Measurements from ENCODE around the gene ELAVL3.
"Not testable (repeated sequence)": the region's sequence is repeated elsewhere in the genome, so short reads cannot be mapped to it uniquely, and the experiment has no call there.

ELAVL3 gene

GRCh38 chr19:11482384-11483050, 1.7 kb upstream of the ELAVL3 start:
- no peaks in the 10 kb centered on the region for H3K36me3 ChIP-seq (ENCODE audit: control insufficient read depth, insufficient read depth, low read length)
- H3K4me3 ChIP-seq (ENCODE audit: low read length), result no peak overlapping the region
- no peak overlapping the region for H3K9ac ChIP-seq (ENCODE audit: low read length)
- peaks cover 33% of the 10 kb centered on the region for H3K27me3 ChIP-seq (ENCODE audit: control insufficient read depth, insufficient read depth, low read length)
- H3K4me1 ChIP-seq (ENCODE audit: control insufficient read depth, insufficient read depth, low read length), result peaks cover 22% of the 10 kb centered on the region
- H3K9me3 ChIP-seq (ENCODE audit: control insufficient read depth, low read length), result no peaks in the 10 kb centered on the region

GRCh38 chr19:11481534-11482383, 913 bp upstream of the ELAVL3 start:
- H3K9ac ChIP-seq (ENCODE audit: low read length), result no peak overlapping the region
- H3K36me3 ChIP-seq (ENCODE audit: control insufficient read depth, insufficient read depth, low read length), result no peaks in the 10 kb centered on the region
- peaks cover 22% of the 10 kb centered on the region for H3K4me1 ChIP-seq (ENCODE audit: control insufficient read depth, insufficient read depth, low read length)
- no peak overlapping the region for H3K4me3 ChIP-seq (ENCODE audit: low read length)
- peaks cover 33% of the 10 kb centered on the region for H3K27me3 ChIP-seq (ENCODE audit: control insufficient read depth, insufficient read depth, low read length)
- no peaks in the 10 kb centered on the region for H3K9me3 ChIP-seq (ENCODE audit: control insufficient read depth, low read length)

GRCh38 chr19:11479898-11480714, 740 bp downstream of the ELAVL3 start:
- Histone ChIP-seq H3K4me3 (ENCODE audit: low read length) (no peak overlapping the region), H3K4me1 (ENCODE audit: control insufficient read depth, insufficient read depth, low read length) (peaks cover 22% of the 10 kb centered on the region), H3K9me3 (ENCODE audit: control insufficient read depth, low read length) (no peaks in the 10 kb centered on the region), H3K27me3 (ENCODE audit: control insufficient read depth, insufficient read depth, low read length) (peaks cover 33% of the 10 kb centered on the region), H3K9ac (ENCODE audit: low read length) (no peak overlapping the region), H3K36me3 (ENCODE audit: control insufficient read depth, insufficient read depth, low read length) (no peaks in the 10 kb centered on the region)

GRCh38 chr19:11479090-11479897, 1.6 kb downstream of the ELAVL3 start:
- peaks cover 22% of the 10 kb centered on the region for H3K4me1 ChIP-seq (ENCODE audit: control insufficient read depth, insufficient read depth, low read length)
- H3K36me3 ChIP-seq (ENCODE audit: control insufficient read depth, insufficient read depth, low read length), result no peaks in the 10 kb centered on the region
- H3K27me3 ChIP-seq (ENCODE audit: control insufficient read depth, insufficient read depth, low read length), result peaks cover 33% of the 10 kb centered on the region
- H3K9ac ChIP-seq (ENCODE audit: low read length), result no peak overlapping the region
- no peak overlapping the region for H3K4me3 ChIP-seq (ENCODE audit: low read length)
- no peaks in the 10 kb centered on the region for H3K9me3 ChIP-seq (ENCODE audit: control insufficient read depth, low read length)

- H3K27me3 ChIP-seq (ENCODE audit: control insufficient read depth, insufficient read depth, low read length), result peaks cover 33% of the 10 kb centered on the region
- no peak overlapping the region for H3K4me3 ChIP-seq (ENCODE audit: low read length)
- no peak overlapping the region for H3K9ac ChIP-seq (ENCODE audit: low read length)
Measured at GRCh38 chr19:11478167-11479089, 2.4 kb downstream of the ELAVL3 start.

GRCh38 chr19:11475861-11476260, 5.0 kb downstream of the ELAVL3 start:
- peaks cover 8% of the 10 kb centered on the region for H3K4me1 ChIP-seq (ENCODE audit: control insufficient read depth, insufficient read depth, low read length)
- H3K27me3 ChIP-seq (ENCODE audit: control insufficient read depth, insufficient read depth, low read length), result peaks cover 11% of the 10 kb centered on the region
- H3K36me3 ChIP-seq (ENCODE audit: control insufficient read depth, insufficient read depth, low read length), result no peaks in the 10 kb centered on the region
- no peak overlapping the region for H3K4me3 ChIP-seq (ENCODE audit: low read length)
- H3K9ac ChIP-seq (ENCODE audit: low read length), result no peak overlapping the region
- H3K9me3 ChIP-seq (ENCODE audit: control insufficient read depth, low read length), result no peaks in the 10 kb centered on the region

More at GRCh38 chr19:11478167-11479089, 2.4 kb downstream of the ELAVL3 start:
- H3K36me3 ChIP-seq (ENCODE audit: control insufficient read depth, insufficient read depth, low read length), result no peaks in the 10 kb centered on the region
- H3K9me3 ChIP-seq (ENCODE audit: control insufficient read depth, low read length), result no peaks in the 10 kb centered on the region
- H3K4me1 ChIP-seq (ENCODE audit: control insufficient read depth, insufficient read depth, low read length), result peaks cover 22% of the 10 kb centered on the region

- H3K4me1 ChIP-seq (ENCODE audit: control insufficient read depth, insufficient read depth, low read length); H3K9ac ChIP-seq (ENCODE audit: low read length); H3K9me3 ChIP-seq (ENCODE audit: control insufficient read depth, low read length); H3K36me3 ChIP-seq (ENCODE audit: control insufficient read depth, insufficient read depth, low read length); H3K4me3 ChIP-seq (ENCODE audit: low read length); H3K27me3 ChIP-seq (ENCODE audit: control insufficient read depth, insufficient read depth, low read length): not testable (repeated sequence)
Measured at GRCh38 chr19:11475343-11475742, 5.5 kb downstream of the ELAVL3 start.

GRCh38 chr19:11473725-11474124, 7.1 kb downstream of the ELAVL3 start:
- no peak overlapping the region for H3K9ac ChIP-seq (ENCODE audit: low read length)
- no peaks in the 10 kb centered on the region for H3K36me3 ChIP-seq (ENCODE audit: control insufficient read depth, insufficient read depth, low read length)
- no peak overlapping the region for H3K4me3 ChIP-seq (ENCODE audit: low read length)
- H3K9me3 ChIP-seq (ENCODE audit: control insufficient read depth, low read length), result no peaks in the 10 kb centered on the region
- H3K27me3 ChIP-seq (ENCODE audit: control insufficient read depth, insufficient read depth, low read length), result no peaks in the 10 kb centered on the region
- no peaks in the 10 kb centered on the region for H3K4me1 ChIP-seq (ENCODE audit: control insufficient read depth, insufficient read depth, low read length)

GRCh38 chr19:11468266-11468845, 12.5 kb downstream of the ELAVL3 start:
- H3K27me3 ChIP-seq (ENCODE audit: control insufficient read depth, insufficient read depth, low read length); H3K9ac ChIP-seq (ENCODE audit: low read length); H3K4me3 ChIP-seq (ENCODE audit: low read length); H3K4me1 ChIP-seq (ENCODE audit: control insufficient read depth, insufficient read depth, low read length); H3K36me3 ChIP-seq (ENCODE audit: control insufficient read depth, insufficient read depth, low read length); H3K9me3 ChIP-seq (ENCODE audit: control insufficient read depth, low read length): not testable (repeated sequence)

- H3K36me3 ChIP-seq (ENCODE audit: control insufficient read depth, insufficient read depth, low read length), result no peaks in the 10 kb centered on the region
- no peaks in the 10 kb centered on the region for H3K9me3 ChIP-seq (ENCODE audit: control insufficient read depth, low read length)
- H3K9ac ChIP-seq (ENCODE audit: low read length), result no peak overlapping the region
- H3K4me3 ChIP-seq (ENCODE audit: low read length), result no peak overlapping the region
- no peaks in the 10 kb centered on the region for H3K4me1 ChIP-seq (ENCODE audit: control insufficient read depth, insufficient read depth, low read length)
- no peaks in the 10 kb centered on the region for H3K27me3 ChIP-seq (ENCODE audit: control insufficient read depth, insufficient read depth, low read length)
Measured at GRCh38 chr19:11465600-11465999, 15.2 kb downstream of the ELAVL3 start.

Measured in mucosa of stomach (tissue), 1 donor.